ENCODE results near the gene STK4. TPM values are rescaled to one million over a fixed set of nuclear protein-coding genes. Genes with fewer than 3 reads are reported as not detected.

Gene STK4
- total and polyA plus RNA-seq, 2 donors (not counting 3 experiments of a cell fraction or from before 2014, with no cell fraction given): 9.1 to 29.6 TPM

- no peaks in the 10 kb centered on the region for H3K27me3 ChIP-seq (ENCODE audit: control insufficient read depth in 2 of 2, insufficient read depth in 2 of 2, low read length in 2 of 2)
- no peak for FAIRE-seq
- no peak for TF ChIP-seq EZH2 (IDR thresholded peaks at IDR 0.05; ENCODE audit: borderline replicate concordance, low read depth, low read length, severe bottlenecking)
- no peak for TF ChIP-seq POLR2A (IDR thresholded peaks at IDR 0.05; ENCODE audit: low read depth, low read length)
- no peak for TF ChIP-seq CTCF (IDR thresholded peaks at IDR 0.05; ENCODE audit: extremely low read depth in 1 of 2, insufficient read depth in 1 of 2, low read depth in 1 of 2, low read length in 2 of 2)
- no peak for TF ChIP-seq POLR2AphosphoS5 (IDR thresholded peaks at IDR 0.05; ENCODE audit: insufficient read depth, low read depth, low read length)
- no peak for TF ChIP-seq MYC (IDR thresholded peaks at IDR 0.05; ENCODE audit: low read depth, low read length)
- TF ChIP-seq MAX (IDR thresholded peaks at IDR 0.05; ENCODE audit: insufficient read depth, insufficient read length): no peak
- TF ChIP-seq FOS (IDR thresholded peaks at IDR 0.05; ENCODE audit: borderline replicate concordance, insufficient read depth, low read length): no peak
- no peak for TF ChIP-seq JUN (IDR thresholded peaks at IDR 0.05; ENCODE audit: borderline replicate concordance, insufficient read depth, insufficient read length, low read depth)
- TF ChIP-seq GATA2 (IDR thresholded peaks at IDR 0.05; ENCODE audit: insufficient read depth, insufficient read length, low read depth, low read length): no peak
- peaks cover 2 to 5% of the 10 kb centered on the region in 2 experiments for H3K36me3 ChIP-seq (ENCODE audit: control insufficient read depth in 2 of 2, extremely low read depth in 1 of 2, insufficient read depth in 2 of 2, low read length in 2 of 2)
- H4K20me1 ChIP-seq (replicated peaks; ENCODE audit: control insufficient read depth, extremely low read depth, insufficient read depth, low read length): no peaks in the 10 kb centered on the region
- no peak overlapping the region for H3K4me3 ChIP-seq (replicated peaks in 1 of 3; ENCODE audit: insufficient read depth in 1 of 3, low read depth in 1 of 3, low read length in 3 of 3)
- CTCF ChIA-PET: interaction anchor here (1.2 to 4.5 kb wide), 4 partner anchors 20 to 34 kb away, joined by 3 to 21 read pairs (median 4); no protein-coding TSS in a partner anchor
- H3K9ac ChIP-seq (replicated peaks; ENCODE audit: extremely low read depth, insufficient read depth, low read length): no peak overlapping the region
- POLR2A ChIA-PET: no interaction called here
- no peak overlapping the region for H2AFZ ChIP-seq (ENCODE audit: low read depth, low read length)
- DNase-seq (ENCODE audit: low read depth, low spot score): no peak
- H3K4me2 ChIP-seq (ENCODE audit: insufficient read depth, low read length): no peak overlapping the region
- H3K4me1 ChIP-seq (ENCODE audit: control insufficient read depth, extremely low read depth, insufficient read depth, low read length): no peaks in the 10 kb centered on the region
- intact Hi-C loops (cut with micrococcal nuclease) (no loop called here), dilution Hi-C loops (cut with MboI; ENCODE audit: extremely low pct_ligation_motif_present, low sequenced_read_pairs) (no loop called here)
- no peaks in the 10 kb centered on the region for H3K9me3 ChIP-seq (replicated peaks; ENCODE audit: control insufficient read depth, insufficient read depth, low read length)
- no peaks in the 10 kb centered on the region for H3K79me2 ChIP-seq (ENCODE audit: control insufficient read depth, insufficient read depth, low read length)
- no peaks in the 10 kb centered on the region for H3K9me1 ChIP-seq (replicated peaks; ENCODE audit: control insufficient read depth, extremely low read depth, insufficient read depth, low read length)
- no peak overlapping the region for H3K27ac ChIP-seq (ENCODE audit: insufficient read depth, low read depth, low read length)
- BruUV-seq (replicated peaks): no TSS peak
These were observed 111.2 kb downstream of the STK4 start for GRCh38 chr20:45077559-45077958.

All from endothelial cell of umbilical vein (primary cell).